GM12864 (cell line): Measurements from ENCODE around the gene AKAP17A.

Experiments
- DNase-seq: peaks from one replicate; pipeline ENCODE4 v3.0.0-alpha.2; 2011; ENCODE audit warnings: low read depth
- H3K4me3 ChIP-seq: 2 replicates; pipeline ENCODE4 v1.5.1; 2011; ENCODE audit warnings: mild to moderate bottlenecking, low read depth, low read length, control low read depth
- CTCF ChIP-seq: IDR thresholded peaks from 2 replicates; pipeline ENCODE4 v1.5.1; 2011; ENCODE audit warnings: low read depth, mild to moderate bottlenecking, moderate library complexity, low read length, control low read depth, inconsistent platforms; ENCODE audit errors: missing control alignments

Gene AKAP17A

GRCh38 chrX:1646009-1646408 lies 54.6 kb downstream of the AKAP17A start:
- H3K4me3 ChIP-seq: no peak overlapping the region
- DNase-seq: no peak
- no peak for TF ChIP-seq CTCF

- H3K4me3 ChIP-seq: no peak overlapping the region
- no peak for DNase-seq
- no peak for TF ChIP-seq CTCF
Measured at GRCh38 chrX:1649621-1650020, 58.2 kb downstream of the AKAP17A start.
